GM08714 (cell line): ENCODE results near the gene SLC6A6.

Experiments
- H3K4me3 ChIP-seq: fragments of 200-500 bp; sonication (Bioruptor generic); 2 replicates; pipeline ENCODE4 v1.5.1; 2014; ENCODE audit warnings: mild to moderate bottlenecking, low read length, inconsistent platforms
- ZNF274 ChIP-seq: IDR thresholded peaks from 2 replicates; pipeline ENCODE4 v1.6.1; 2012; ENCODE audit warnings: mild to moderate bottlenecking, low read depth, low read length

The SLC6A6 gene

GRCh38 chr3:14471016-14471415 lies 68.6 kb downstream of the SLC6A6 start:
- no peak overlapping the region for H3K4me3 ChIP-seq
- TF ChIP-seq ZNF274, result no peak

- no peak for TF ChIP-seq ZNF274
- H3K4me3 ChIP-seq, result no peak overlapping the region
Observed at GRCh38 chr3:14471690-14472089, 69.3 kb downstream of the SLC6A6 start.

GRCh38 chr3:14472471-14473351 lies 70.3 kb downstream of the SLC6A6 start:
- H3K4me3 ChIP-seq, result no peak overlapping the region
- no peak for TF ChIP-seq ZNF274

- no peak for TF ChIP-seq ZNF274
- H3K4me3 ChIP-seq, result no peak overlapping the region
Observed at GRCh38 chr3:14473411-14473891, 71.0 kb downstream of the SLC6A6 start.

DNA sequence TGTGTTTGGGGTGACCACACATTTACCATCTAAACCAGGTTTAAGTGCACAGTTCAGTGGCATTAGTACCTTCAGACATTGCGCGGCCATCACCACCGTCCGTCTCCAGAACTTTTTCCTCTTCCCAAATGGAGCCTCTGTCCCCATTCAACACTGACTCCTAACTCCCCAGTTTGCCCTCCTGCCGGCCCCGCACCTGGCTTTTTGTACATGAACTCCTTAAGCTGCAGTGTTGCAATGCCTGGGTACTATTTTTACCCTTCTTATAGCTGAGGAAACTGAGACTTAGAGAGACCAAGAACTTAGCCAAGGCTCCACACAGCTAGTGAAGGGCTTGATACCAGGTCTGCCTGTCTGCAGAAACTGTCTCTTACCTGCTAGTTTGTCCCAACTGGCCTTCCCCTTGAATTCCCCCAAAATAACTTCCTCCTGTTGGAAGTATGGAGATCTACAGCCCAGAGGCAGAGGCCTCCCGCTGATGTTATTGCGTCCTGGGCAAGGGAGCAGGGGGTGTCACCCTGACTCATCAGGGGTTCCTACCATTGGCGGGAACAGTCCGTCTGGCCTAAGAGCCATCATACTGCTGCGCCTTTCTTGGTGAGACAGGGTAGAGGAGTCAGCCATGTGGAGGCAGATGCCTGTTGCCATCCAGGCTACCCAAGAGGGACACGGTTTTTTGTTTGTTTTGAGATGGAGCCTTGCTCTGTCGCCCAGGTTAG lies 72.1 kb downstream of the SLC6A6 start:
- no peak for TF ChIP-seq ZNF274
- no peak overlapping the region for H3K4me3 ChIP-seq

DNA sequence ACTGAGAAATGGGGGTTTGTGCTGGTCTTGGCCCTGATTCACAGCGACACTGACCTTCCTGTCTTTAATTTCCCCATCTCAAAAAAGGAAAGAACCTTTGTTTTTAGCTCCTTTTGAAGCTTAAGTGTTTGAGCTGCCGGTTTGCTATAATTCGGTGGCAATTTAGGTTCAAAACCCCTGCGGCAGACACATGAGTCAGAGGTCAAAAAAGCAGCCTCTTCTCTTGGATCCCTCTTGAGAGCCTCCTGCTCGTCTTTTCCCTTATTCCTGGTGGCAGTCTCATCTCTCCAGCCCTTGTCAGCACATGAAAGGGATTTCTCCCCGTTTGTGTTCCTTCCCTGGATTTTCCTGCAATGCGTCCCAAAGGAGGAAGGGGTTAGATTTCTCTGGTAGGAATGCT lies 73.2 kb downstream of the SLC6A6 start:
- no peak overlapping the region for H3K4me3 ChIP-seq
- no peak for TF ChIP-seq ZNF274

DNA sequence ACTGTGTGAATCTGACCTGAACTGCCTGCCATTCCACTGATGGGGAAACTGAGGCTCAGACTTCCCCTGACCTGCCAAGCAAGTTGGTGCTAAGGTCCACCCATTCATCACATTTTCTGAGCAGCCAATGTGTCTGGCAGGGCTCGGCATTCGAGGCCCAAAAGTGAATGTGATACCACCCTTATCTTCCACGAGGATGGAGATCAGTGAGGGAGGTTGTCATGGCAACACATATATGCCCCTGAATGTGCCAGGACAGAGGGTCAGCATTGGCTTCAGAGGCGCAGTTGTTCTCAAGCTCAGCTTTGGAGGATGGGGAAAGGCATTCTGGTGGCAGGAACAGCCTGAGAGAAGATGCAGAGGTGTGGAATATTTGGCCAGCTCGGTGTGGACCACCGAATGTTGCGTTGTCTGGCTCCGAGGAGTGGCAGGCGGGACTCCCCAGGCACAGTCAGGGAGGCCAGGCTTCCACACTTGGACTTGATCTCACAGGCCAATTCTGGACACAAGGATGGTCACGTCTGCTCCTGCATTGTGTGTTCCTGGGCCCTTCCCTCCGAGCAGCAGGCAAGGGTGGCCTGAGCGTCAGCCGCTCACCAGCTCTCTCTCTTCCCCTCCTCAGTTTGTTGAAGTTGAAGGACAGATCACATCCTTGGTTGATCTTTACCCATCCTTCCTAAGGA lies 74.3 kb downstream of the SLC6A6 start:
- H3K4me3 ChIP-seq, result no peak overlapping the region
- TF ChIP-seq ZNF274, result no peak

DNA sequence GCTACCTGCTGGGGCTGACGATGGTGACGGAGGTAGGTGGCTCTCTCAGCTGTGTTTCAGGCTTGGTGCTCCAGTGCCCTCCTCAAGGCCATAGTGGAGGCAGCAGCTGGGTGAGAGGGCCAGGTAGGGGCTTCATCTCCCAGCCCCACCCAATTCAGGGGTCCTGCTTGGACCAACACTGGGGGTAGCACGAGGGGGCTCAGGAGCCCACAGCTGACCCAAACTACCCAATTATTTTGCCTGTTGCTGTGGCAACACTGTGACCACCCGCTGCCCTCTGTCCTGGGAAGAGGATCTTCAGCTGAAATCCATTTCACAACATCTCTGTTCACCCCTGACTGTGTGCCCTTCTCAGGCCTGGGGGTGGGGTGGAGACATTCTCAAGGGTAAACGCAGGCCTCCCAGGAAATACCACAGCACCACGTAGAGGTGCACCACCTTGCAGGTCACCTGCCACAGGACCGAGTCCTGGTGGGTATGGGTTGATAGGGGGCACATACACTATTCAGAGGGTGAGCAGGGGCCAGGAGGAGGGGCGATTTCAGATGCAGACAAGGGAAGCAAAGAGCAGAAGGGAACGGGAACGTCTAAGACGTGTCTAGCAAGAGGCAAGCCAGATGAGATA lies 75.0 kb downstream of the SLC6A6 start:
- no peak overlapping the region for H3K4me3 ChIP-seq
- TF ChIP-seq ZNF274, result no peak

GRCh38 chr3:14478956-14479550 lies 76.6 kb downstream of the SLC6A6 start:
- TF ChIP-seq ZNF274, result no peak
- H3K4me3 ChIP-seq, result no peak overlapping the region

- H3K4me3 ChIP-seq, result no peak overlapping the region
- no peak for TF ChIP-seq ZNF274
Observed at GRCh38 chr3:14479591-14479990, 77.2 kb downstream of the SLC6A6 start.

- H3K4me3 ChIP-seq, result no peak overlapping the region
- TF ChIP-seq ZNF274, result no peak
Observed at GRCh38 chr3:14480207-14481017, 78.0 kb downstream of the SLC6A6 start.

DNA sequence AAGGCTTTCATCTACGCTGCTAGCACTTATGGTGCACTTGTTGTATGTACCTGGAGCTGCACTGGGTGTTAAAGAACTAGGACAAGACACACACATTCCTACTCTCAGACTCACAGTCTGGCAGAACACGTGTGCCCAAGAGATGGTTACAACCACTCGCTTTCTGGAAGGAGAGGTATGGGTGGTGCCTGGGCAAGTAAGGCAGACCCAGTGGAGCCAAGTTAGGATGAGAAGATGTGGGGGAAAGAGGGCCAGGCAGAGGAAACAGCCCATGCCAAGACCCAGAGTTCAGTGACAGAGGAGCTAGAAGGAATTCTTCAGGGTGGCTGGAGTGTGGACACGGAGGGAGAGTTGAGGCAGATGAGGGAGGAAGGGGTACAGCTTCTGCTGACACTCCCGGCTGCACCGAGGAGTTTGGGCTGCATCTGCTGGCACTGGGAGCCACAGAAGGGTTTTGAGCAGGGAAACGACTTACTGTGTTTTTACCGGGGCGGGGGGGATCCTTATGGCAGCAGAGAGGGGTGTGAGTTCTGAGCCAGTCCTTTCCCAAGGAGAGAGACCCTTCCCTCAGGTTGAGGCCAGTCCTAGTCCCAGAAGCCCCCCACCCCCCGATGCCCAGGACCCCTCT lies 78.7 kb downstream of the SLC6A6 start:
- H3K4me3 ChIP-seq, result no peak overlapping the region
- TF ChIP-seq ZNF274, result no peak
